Thymus (tissue), 11 donors: ENCODE measurements around the gene MEIS2. TPM values are rescaled to one million over a fixed set of nuclear protein-coding genes. Genes with fewer than 3 reads are reported as not detected.
A peak's percentile ranks its signal among the peaks of the same experiment; 100 is the strongest.

Experiments
- DNase-seq, 9 donors: peaks; one replicate each; pipeline ENCODE4 v3.0.0-alpha.2; 2013; ENCODE audit warnings: low spot score in 9 of 9, low read depth in 6 of 9, missing footprints in 1 of 9
- H3K27ac ChIP-seq, 2 donors: one replicate each; pipeline ENCODE4 v1.5.1; 2013; ENCODE audit warnings: control low read depth in 1 of 2, low read depth in 1 of 2, low read length in 1 of 2, mild to moderate bottlenecking in 1 of 2, moderate library complexity in 1 of 2
- H3K27me3 ChIP-seq, 2 donors: one replicate each; pipeline ENCODE4 v1.5.1; 2013; ENCODE audit warnings: low read length in 1 of 2; ENCODE audit not compliant: control insufficient read depth in 2 of 2, insufficient read depth in 1 of 2
- H3K36me3 ChIP-seq, 2 donors: one replicate each; pipeline ENCODE4 v1.5.1; 2013; ENCODE audit warnings: low read length in 1 of 2, mild to moderate bottlenecking in 1 of 2, moderate library complexity in 1 of 2; ENCODE audit not compliant: control insufficient read depth in 2 of 2, insufficient read depth in 2 of 2
- H3K4me1 ChIP-seq, 2 donors: one replicate each; pipeline ENCODE4 v1.5.1; 2013; ENCODE audit warnings: low read length in 2 of 2; ENCODE audit not compliant: control insufficient read depth in 2 of 2, insufficient read depth in 2 of 2
- H3K4me3 ChIP-seq, 2 donors: one replicate each; pipeline ENCODE4 v1.5.1; 2013; ENCODE audit warnings: low read length in 2 of 2, control low read depth in 1 of 2, mild to moderate bottlenecking in 1 of 2
- H3K9me3 ChIP-seq, 2 donors: one replicate each; pipeline ENCODE4 v1.5.1; 2013; ENCODE audit warnings: low read length in 1 of 2, mild to moderate bottlenecking in 1 of 2; ENCODE audit not compliant: control insufficient read depth in 2 of 2, insufficient read depth in 1 of 2
- WGBS: extraction: QIAGEN DNeasy Blood & Tissue Kit; methylation state at CpG from one replicate; pipeline ENCODE4 v1.1.7; 2013; 5-methylcytosine and 5-hydroxymethylcytosine counted together
- polyA plus RNA-seq: library from polyadenylated mRNA; stranded (reverse); fragments of 200-250 nt; gene quantifications from one replicate; pipeline ENCODE4 v1.2.3, GENCODE V29; 2013
- total RNA-seq: library from RNA; stranded (reverse); fragments of 120-200 nt; gene quantifications from one replicate; pipeline ENCODE4 v1.2.4, GENCODE V29; 2013
- donor health status: healthy.

The MEIS2 gene
- total and polyA plus RNA-seq, 2 donors = 20.8 to 32.7 TPM

- no peak overlapping the region for H3K27ac ChIP-seq
- no peak overlapping the region for H3K4me3 ChIP-seq
- no peaks in the 10 kb centered on the region for H3K9me3 ChIP-seq
- H3K27me3 ChIP-seq = no peaks in the 10 kb centered on the region
- no peak for DNase-seq
- WGBS = 95% methylated on average over 4 of the region's 4 CpGs
- H3K4me1 ChIP-seq = no peaks in the 10 kb centered on the region
- no peaks in the 10 kb centered on the region for H3K36me3 ChIP-seq
Measured at GRCh38 chr15:37041836-37042235, 58.5 kb downstream of the MEIS2 start.

GRCh38 chr15:37041042-37041441 lies 59.3 kb downstream of the MEIS2 start:
- WGBS = 74% methylated on average over 1 of the region's 1 CpG
- no peaks in the 10 kb centered on the region for H3K4me1 ChIP-seq

DNA sequence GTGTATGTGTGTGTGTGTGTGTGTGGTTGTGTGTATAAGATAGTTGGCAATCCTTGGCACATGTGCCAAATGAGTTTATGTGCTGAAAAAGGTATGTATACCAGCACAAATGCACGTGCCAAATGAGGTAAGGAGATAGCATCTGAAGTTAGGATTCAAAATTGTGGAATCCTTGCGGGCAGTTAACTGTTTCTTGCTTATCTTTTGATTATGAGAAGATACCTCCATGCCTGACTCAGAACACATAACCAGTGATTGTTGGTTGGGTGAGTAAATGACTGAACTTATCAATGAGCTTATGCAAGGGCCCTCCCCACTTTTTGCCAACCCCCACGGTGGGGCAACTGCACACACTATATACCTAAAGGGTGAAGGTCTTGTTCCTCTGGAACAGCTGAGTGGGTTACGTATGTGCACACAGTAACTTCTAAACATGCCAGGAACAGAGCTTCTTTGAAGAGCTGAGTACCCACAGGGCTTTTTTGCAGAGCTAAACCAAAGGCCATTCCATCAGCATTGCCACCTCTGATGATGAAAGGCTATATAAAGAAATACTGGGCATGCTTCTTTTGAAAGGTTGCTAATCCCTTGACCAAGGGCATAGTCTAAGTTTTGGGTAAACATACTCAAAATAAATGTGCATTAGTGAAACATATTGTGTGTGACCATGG lies 60.1 kb downstream of the MEIS2 start:
- Histone ChIP-seq H3K27me3 (no peaks in the 10 kb centered on the region), H3K4me1 (no peaks in the 10 kb centered on the region), H3K36me3 (no peaks in the 10 kb centered on the region), H3K9me3 (no peaks in the 10 kb centered on the region), H3K27ac (no peak overlapping the region), H3K4me3 (no peak overlapping the region)
- no peak for DNase-seq
- WGBS = 84% methylated on average over 4 of the region's 4 CpGs

More at GRCh38 chr15:37041042-37041441, 59.3 kb downstream of the MEIS2 start:
- Histone ChIP-seq H3K27me3 (no peaks in the 10 kb centered on the region), H3K36me3 (no peaks in the 10 kb centered on the region), H3K27ac (no peak overlapping the region), H3K4me3 (no peak overlapping the region), H3K9me3 (no peaks in the 10 kb centered on the region)
- DNase-seq = no peak

DNA sequence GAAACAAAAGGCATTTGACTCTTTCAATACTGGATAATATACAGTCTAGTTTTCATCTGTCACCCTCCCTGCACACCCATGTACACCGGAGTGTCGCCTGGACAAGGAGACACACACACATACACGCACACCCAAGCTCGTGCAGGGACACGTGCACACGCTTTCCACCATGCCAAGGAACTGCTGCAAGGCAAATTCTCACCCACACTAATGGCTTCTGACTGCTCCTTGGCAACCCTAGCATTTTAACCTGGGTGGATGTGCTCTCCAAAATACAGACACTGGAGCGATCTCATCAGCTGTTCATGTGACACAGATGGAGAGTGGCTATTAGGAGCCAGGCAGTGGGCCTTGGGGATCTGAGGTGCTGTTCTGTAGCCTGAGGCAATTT lies 61.6 kb downstream of the MEIS2 start:
- no peak for DNase-seq
- H3K4me3 ChIP-seq = no peak overlapping the region
- H3K27ac ChIP-seq = peak overlapping the region in 1 of 2 donors; percentile 37
- no peaks in the 10 kb centered on the region for H3K27me3 ChIP-seq
- no peaks in the 10 kb centered on the region for H3K4me1 ChIP-seq
- H3K9me3 ChIP-seq = no peaks in the 10 kb centered on the region
- 92% methylated on average over 7 of the region's 7 CpGs for WGBS
- no peaks in the 10 kb centered on the region for H3K36me3 ChIP-seq

- H3K4me1 ChIP-seq = no peaks in the 10 kb centered on the region
- peak overlapping the region in 1 of 2 donors; percentile 32 for H3K27ac ChIP-seq
- no peaks in the 10 kb centered on the region for H3K36me3 ChIP-seq
- H3K9me3 ChIP-seq = no peaks in the 10 kb centered on the region
- DNase-seq = no peak
- H3K27me3 ChIP-seq = no peaks in the 10 kb centered on the region
- 89% methylated on average over 7 of the region's 7 CpGs for WGBS
- no peak overlapping the region for H3K4me3 ChIP-seq
Measured at GRCh38 chr15:37037850-37038715, 62.3 kb downstream of the MEIS2 start.

DNA sequence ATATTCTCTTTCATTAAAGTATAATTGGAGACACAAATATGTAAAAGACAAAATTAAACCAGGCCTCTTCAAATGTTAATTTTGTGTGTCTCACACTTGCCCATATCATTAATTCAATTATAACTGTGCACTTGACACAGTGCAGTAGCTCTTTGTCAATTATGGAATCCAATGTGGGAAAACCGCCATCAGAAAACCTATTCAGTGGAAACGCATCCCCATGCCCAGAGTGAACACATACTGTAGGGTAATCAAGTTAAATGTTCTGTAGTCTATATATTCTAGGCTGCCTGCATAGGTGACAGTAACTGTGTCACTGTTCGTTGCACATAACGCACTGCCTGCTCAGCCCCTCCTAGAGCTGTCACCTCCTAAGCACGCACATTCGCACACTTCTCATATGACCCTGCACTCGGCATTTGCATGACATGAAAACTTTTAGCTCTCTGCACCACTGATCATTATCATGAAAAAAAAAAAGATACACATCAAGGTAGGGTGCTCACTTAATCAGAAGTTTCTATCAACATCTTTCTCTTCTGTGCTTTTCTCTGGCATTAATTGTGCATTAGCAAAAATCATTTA lies 63.2 kb downstream of the MEIS2 start:
- no peaks in the 10 kb centered on the region for H3K4me1 ChIP-seq
- no peaks in the 10 kb centered on the region for H3K27me3 ChIP-seq
- no peak overlapping the region for H3K4me3 ChIP-seq
- no peaks in the 10 kb centered on the region for H3K9me3 ChIP-seq
- no peak for DNase-seq
- no peaks in the 10 kb centered on the region for H3K36me3 ChIP-seq
- 94% methylated on average over 7 of the region's 7 CpGs for WGBS
- no peak overlapping the region for H3K27ac ChIP-seq

GRCh38 chr15:37034835-37035748 lies 65.3 kb downstream of the MEIS2 start:
- H3K36me3 ChIP-seq = no peaks in the 10 kb centered on the region
- no peak overlapping the region for H3K4me3 ChIP-seq
- H3K27ac ChIP-seq = no peak overlapping the region
- no peaks in the 10 kb centered on the region for H3K4me1 ChIP-seq
- DNase-seq = no peak
- 82% methylated on average over 10 of the region's 10 CpGs for WGBS
- no peaks in the 10 kb centered on the region for H3K9me3 ChIP-seq
- H3K27me3 ChIP-seq = no peaks in the 10 kb centered on the region

- H3K4me3 ChIP-seq = no peak overlapping the region
- no peaks in the 10 kb centered on the region for H3K27me3 ChIP-seq
- no peaks in the 10 kb centered on the region for H3K36me3 ChIP-seq
- no peaks in the 10 kb centered on the region for H3K4me1 ChIP-seq
- no peak for DNase-seq
- H3K9me3 ChIP-seq = no peaks in the 10 kb centered on the region
- WGBS = 93% methylated on average over 7 of the region's 7 CpGs
- no peak overlapping the region for H3K27ac ChIP-seq
Measured at GRCh38 chr15:37034392-37034791, 66.0 kb downstream of the MEIS2 start.
